ENCODE measurements around the gene ZDHHC1. TPM values are rescaled to one million over a fixed set of nuclear protein-coding genes. Genes with fewer than 3 reads are reported as not detected.

The ZDHHC1 gene
- total RNA-seq = 10 to 100 TPM; 15.0 to 28.7 TPM

- Histone ChIP-seq H3K36me3 (no peaks in the 10 kb centered on the region), H3K27me3 (replicated peaks; ENCODE audit: insufficient read depth) (no peaks in the 10 kb centered on the region), H3K27ac (peak within 1 kb of the TSS; percentile 37 to 71), H3K4me1 (ENCODE audit: control insufficient read depth in 1 of 2, low read depth in 2 of 2) (peaks cover 0 to 16% of the 10 kb centered on the region in 2 donors), H3K4me3 (peak within 1 kb of the TSS; percentile 86), H3K9me3 (no peaks in the 10 kb centered on the region)
- peak; percentile 73 for ATAC-seq (ENCODE audit: insufficient number of reproducible peaks, low FRiP score, low read depth)
- peak; percentile 44 for TF ChIP-seq CTCF (IDR thresholded peaks at IDR 0.05)
- no peak for DNase-seq (ENCODE audit: low spot score)
Measured at GRCh38 chr16:67415872-67416793, at the start of gene ZDHHC1. Gene ZDHHC1 (minus strand): TSS chr16:67416477. CDS start chr16:67407775, 8,702 bp downstream.

GRCh38 chr16:67464565-67464964 lies 48.3 kb upstream of the ZDHHC1 start:
- no peaks in the 10 kb centered on the region for H3K9me3 ChIP-seq
- H3K27ac ChIP-seq = no peak overlapping the region
- H3K4me3 ChIP-seq = no peak overlapping the region
- H3K27me3 ChIP-seq (replicated peaks; ENCODE audit: insufficient read depth) = no peaks in the 10 kb centered on the region
- TF ChIP-seq CTCF (IDR thresholded peaks at IDR 0.05) = no peak
- ATAC-seq (ENCODE audit: insufficient number of reproducible peaks, low FRiP score, low read depth) (no peak), DNase-seq (ENCODE audit: low spot score) (no peak)
- H3K36me3 ChIP-seq = no peaks in the 10 kb centered on the region
- peaks cover 11 to 37% of the 10 kb centered on the region in 2 donors for H3K4me1 ChIP-seq (ENCODE audit: control insufficient read depth in 1 of 2, low read depth in 2 of 2)

GRCh38 chr16:67463691-67464090 lies 47.4 kb upstream of the ZDHHC1 start:
- H3K36me3 ChIP-seq = no peaks in the 10 kb centered on the region
- peaks cover 19 to 46% of the 10 kb centered on the region in 2 donors for H3K4me1 ChIP-seq (ENCODE audit: control insufficient read depth in 1 of 2, low read depth in 2 of 2)
- H3K9me3 ChIP-seq = no peaks in the 10 kb centered on the region
- H3K27ac ChIP-seq = no peak overlapping the region
- no peak for TF ChIP-seq CTCF (IDR thresholded peaks at IDR 0.05)
- H3K27me3 ChIP-seq (replicated peaks; ENCODE audit: insufficient read depth) = no peaks in the 10 kb centered on the region
- ATAC-seq (ENCODE audit: insufficient number of reproducible peaks, low FRiP score, low read depth) = no peak
- H3K4me3 ChIP-seq = no peak overlapping the region
- no peak for DNase-seq (ENCODE audit: low spot score)

- no peak overlapping the region for H3K27ac ChIP-seq
- no peak for TF ChIP-seq CTCF (IDR thresholded peaks at IDR 0.05)
- no peaks in the 10 kb centered on the region for H3K27me3 ChIP-seq (replicated peaks; ENCODE audit: insufficient read depth)
- DNase-seq (ENCODE audit: low spot score) = no peak
- H3K4me1 ChIP-seq (ENCODE audit: control insufficient read depth in 1 of 2, low read depth in 2 of 2) = peaks cover 21 to 52% of the 10 kb centered on the region in 2 donors
- H3K4me3 ChIP-seq = no peak overlapping the region
- ATAC-seq (ENCODE audit: insufficient number of reproducible peaks, low FRiP score, low read depth) = no peak
- H3K9me3 ChIP-seq = no peaks in the 10 kb centered on the region
- no peaks in the 10 kb centered on the region for H3K36me3 ChIP-seq
Measured at GRCh38 chr16:67463059-67463458, 46.8 kb upstream of the ZDHHC1 start.

GRCh38 chr16:67462279-67462655 lies 46.0 kb upstream of the ZDHHC1 start:
- no peak for DNase-seq (ENCODE audit: low spot score)
- no peak for ATAC-seq (ENCODE audit: insufficient number of reproducible peaks, low FRiP score, low read depth)
- H3K4me1 ChIP-seq (ENCODE audit: control insufficient read depth in 1 of 2, low read depth in 2 of 2) = peaks cover 29 to 60% of the 10 kb centered on the region in 2 donors
- no peaks in the 10 kb centered on the region for H3K36me3 ChIP-seq
- H3K27me3 ChIP-seq (replicated peaks; ENCODE audit: insufficient read depth) = no peaks in the 10 kb centered on the region
- no peak overlapping the region for H3K27ac ChIP-seq
- no peak overlapping the region for H3K4me3 ChIP-seq
- H3K9me3 ChIP-seq = no peaks in the 10 kb centered on the region
- TF ChIP-seq CTCF (IDR thresholded peaks at IDR 0.05) = no peak
